A673 (cell line): ENCODE measurements around the gene BIRC7.

Source experiments
- EZH2 ChIP-seq: fragments of 200-600 bp; sonication (generic); IDR thresholded peaks from 2 replicates; pipeline ENCODE4 v1.6.1; 2017; ENCODE audit warnings: borderline replicate concordance, low read depth, mild to moderate bottlenecking, mixed read lengths, antibody characterized with exemption, low read length; ENCODE audit not compliant: poor library complexity, severe bottlenecking
- TF ChIP-seq, protein P1 (sequence below): fragments of 300-800, 200-600 bp; sonication (generic); conservative IDR thresholded peaks from 2 replicates; pipeline ENCODE4 v1.5.1; 2017; ENCODE audit warnings: low read depth, mild to moderate bottlenecking, antibody characterized with exemption, low read length, moderate library complexity, mixed read lengths

DNA sequence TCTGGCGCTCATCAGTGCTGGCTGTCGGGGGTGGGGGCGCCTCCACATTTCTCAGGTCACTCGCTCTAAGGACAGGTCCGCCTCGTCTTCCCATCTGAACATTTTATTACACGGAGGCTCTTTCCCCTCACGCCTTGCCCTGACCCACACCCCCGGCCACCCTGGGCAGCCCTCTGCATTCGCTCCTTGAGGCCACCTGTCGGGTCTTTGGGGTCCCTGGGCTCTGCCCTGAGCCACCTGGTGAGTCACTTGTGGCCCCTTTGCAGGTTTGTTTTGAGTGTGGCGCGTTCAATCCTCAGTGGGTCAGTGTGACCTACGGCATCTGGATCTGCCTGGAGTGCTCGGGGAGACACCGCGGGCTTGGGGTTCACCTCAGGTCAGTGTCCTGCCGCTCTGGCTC, 40.1 kb downstream of the BIRC7 start:
- TF ChIP-seq, protein P1, sequence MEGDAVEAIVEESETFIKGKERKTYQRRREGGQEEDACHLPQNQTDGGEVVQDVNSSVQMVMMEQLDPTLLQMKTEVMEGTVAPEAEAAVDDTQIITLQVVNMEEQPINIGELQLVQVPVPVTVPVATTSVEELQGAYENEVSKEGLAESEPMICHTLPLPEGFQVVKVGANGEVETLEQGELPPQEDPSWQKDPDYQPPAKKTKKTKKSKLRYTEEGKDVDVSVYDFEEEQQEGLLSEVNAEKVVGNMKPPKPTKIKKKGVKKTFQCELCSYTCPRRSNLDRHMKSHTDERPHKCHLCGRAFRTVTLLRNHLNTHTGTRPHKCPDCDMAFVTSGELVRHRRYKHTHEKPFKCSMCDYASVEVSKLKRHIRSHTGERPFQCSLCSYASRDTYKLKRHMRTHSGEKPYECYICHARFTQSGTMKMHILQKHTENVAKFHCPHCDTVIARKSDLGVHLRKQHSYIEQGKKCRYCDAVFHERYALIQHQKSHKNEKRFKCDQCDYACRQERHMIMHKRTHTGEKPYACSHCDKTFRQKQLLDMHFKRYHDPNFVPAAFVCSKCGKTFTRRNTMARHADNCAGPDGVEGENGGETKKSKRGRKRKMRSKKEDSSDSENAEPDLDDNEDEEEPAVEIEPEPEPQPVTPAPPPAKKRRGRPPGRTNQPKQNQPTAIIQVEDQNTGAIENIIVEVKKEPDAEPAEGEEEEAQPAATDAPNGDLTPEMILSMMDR, result no peak
- no peak for TF ChIP-seq EZH2
